HepG2 (cell line): Measurements from ENCODE around the gene TEKT5. TPM values are rescaled to one million over a fixed set of nuclear protein-coding genes. Genes with fewer than 3 reads are reported as not detected.

ENCODE experiments used
- CBX1 ChIP-seq: IDR thresholded peaks from one replicate; pipeline ENCODE4 v1.6.1; 2016; ENCODE audit warnings: antibody characterized with exemption, low read depth
- GATA4 ChIP-seq: sonication (generic); IDR thresholded peaks from 2 replicates; pipeline ENCODE4 v1.6.1; 2016; ENCODE audit warnings: antibody characterized with exemption, low read depth, borderline replicate concordance
- NCOA2 ChIP-seq: sonication (generic); formaldehyde crosslinking; IDR thresholded peaks from 2 replicates; pipeline ENCODE4 v1.8.0; 2022; ENCODE audit warnings: inconsistent platforms
- PCBP1 ChIP-seq: fragments of 200-400 bp; formaldehyde crosslinking; IDR thresholded peaks from 2 replicates; pipeline ENCODE4 v1.6.1; 2017; ENCODE audit warnings: mild to moderate bottlenecking, low read depth, low read length, borderline replicate concordance
- PTBP1 ChIP-seq: fragments of 200-400 bp; formaldehyde crosslinking; IDR thresholded peaks from 2 replicates; pipeline ENCODE4 v1.6.1; 2018; ENCODE audit warnings: low read length, low read depth; ENCODE audit not compliant: poor library complexity, severe bottlenecking
- SMARCE1 ChIP-seq: fragments of 450-650 bp; IDR thresholded peaks from 2 replicates; pipeline ENCODE4 v1.6.1; 2017; ENCODE audit warnings: borderline replicate concordance
- SP4 ChIP-seq: sonication (generic); formaldehyde crosslinking; IDR thresholded peaks from 2 replicates; pipeline ENCODE4 v1.8.1; 2023; ENCODE audit warnings: mild to moderate bottlenecking, missing genetic modification reagents
- WIZ ChIP-seq: sonication (generic); formaldehyde crosslinking; IDR thresholded peaks from 2 replicates; pipeline ENCODE4 v1.5.1; 2020; ENCODE audit warnings: mild to moderate bottlenecking, missing genetic modification reagents
- XBP1 ChIP-seq: sonication (generic); formaldehyde crosslinking; IDR thresholded peaks from 2 replicates; pipeline ENCODE4 v1.5.0; 2020; ENCODE audit warnings: missing genetic modification reagents
- ZKSCAN1 ChIP-seq: fragments of 150-350 bp; IDR thresholded peaks from 2 replicates; pipeline ENCODE4 v1.6.1; 2014; ENCODE audit warnings: low read length
- ZKSCAN5 ChIP-seq: sonication (generic); formaldehyde crosslinking; IDR thresholded peaks from 2 replicates; pipeline ENCODE4 v1.5.1; 2020; ENCODE audit warnings: mild to moderate bottlenecking, missing genetic modification reagents
- ZKSCAN8 ChIP-seq: IDR thresholded peaks from 2 replicates; pipeline ENCODE4 v1.6.1; 2016; ENCODE audit warnings: borderline replicate concordance, missing genetic modification reagents, missing compliant biosample characterization
- ZMAT3 ChIP-seq: sonication (generic); formaldehyde crosslinking; conservative IDR thresholded peaks from 2 replicates; pipeline ENCODE4 v1.7.0; 2021; ENCODE audit warnings: missing genetic modification reagents
- ZNF44 ChIP-seq: sonication (generic); formaldehyde crosslinking; IDR thresholded peaks from 2 replicates; pipeline ENCODE4 v1.5.1; 2020; ENCODE audit warnings: mild to moderate bottlenecking, missing genetic modification reagents
- ZNF496 ChIP-seq: sonication (generic); formaldehyde crosslinking; IDR thresholded peaks from 2 replicates; pipeline ENCODE4 v1.8.1; 2023; ENCODE audit warnings: mild to moderate bottlenecking, moderate library complexity, missing genetic modification reagents; ENCODE audit not compliant: insufficient replicate concordance
- ZNF549 ChIP-seq: sonication (generic); formaldehyde crosslinking; IDR thresholded peaks from 2 replicates; pipeline ENCODE4 v1.5.0; 2020; ENCODE audit warnings: missing genetic modification reagents
- polyA plus RNA-seq, 8 experiments: library from polyadenylated mRNA; depleted of rRNA in 3 of 8; stranded (reverse) in 7 of 8; unstranded in 1 of 8; fragments of >200 nt; fragmentation: Illumina TruSeq in 4 of 8; extraction: Trizol in 4 of 8; gene quantifications; 2 replicates each; pipeline versions ENCODE4 v1.2.1 to v1.2.3, GENCODE V29; 2011 to 2016; ENCODE audit warnings: low read depth in 4 of 8, missing spikeins in 1 of 8, mixed read lengths in 1 of 8; ENCODE audit not compliant: insufficient read depth in 1 of 8
- total RNA-seq, 5 experiments: library from RNA; depleted of rRNA; stranded (reverse); fragments of >200 nt; fragmentation: Illumina TruSeq; extraction: Trizol; gene quantifications; 2 replicates each; pipeline ENCODE4 v1.2.3, GENCODE V29; 2016; ENCODE audit warnings: low read depth in 1 of 5
- TF ChIP-seq, protein P1 (sequence below): sonication (generic); formaldehyde crosslinking; IDR thresholded peaks from 2 replicates; pipeline ENCODE4 v1.5.1; 2020; ENCODE audit warnings: mild to moderate bottlenecking, missing genetic modification reagents, borderline replicate concordance
- TF ChIP-seq, protein P2 (sequence below): IDR thresholded peaks from 2 replicates; pipeline ENCODE4 v1.6.1; 2016; ENCODE audit warnings: mild to moderate bottlenecking
- TF ChIP-seq, protein P3 (sequence below): IDR thresholded peaks from 2 replicates; pipeline ENCODE4 v1.4.0; 2020; ENCODE audit warnings: mild to moderate bottlenecking, missing genetic modification reagents

TEKT5 gene
- total and polyA plus RNA-seq, 2 of the 13 experiments (the other 11 are each of a cell fraction or from before 2014, with no cell fraction given), result 0.16 TPM; not detected in 1

DNA sequence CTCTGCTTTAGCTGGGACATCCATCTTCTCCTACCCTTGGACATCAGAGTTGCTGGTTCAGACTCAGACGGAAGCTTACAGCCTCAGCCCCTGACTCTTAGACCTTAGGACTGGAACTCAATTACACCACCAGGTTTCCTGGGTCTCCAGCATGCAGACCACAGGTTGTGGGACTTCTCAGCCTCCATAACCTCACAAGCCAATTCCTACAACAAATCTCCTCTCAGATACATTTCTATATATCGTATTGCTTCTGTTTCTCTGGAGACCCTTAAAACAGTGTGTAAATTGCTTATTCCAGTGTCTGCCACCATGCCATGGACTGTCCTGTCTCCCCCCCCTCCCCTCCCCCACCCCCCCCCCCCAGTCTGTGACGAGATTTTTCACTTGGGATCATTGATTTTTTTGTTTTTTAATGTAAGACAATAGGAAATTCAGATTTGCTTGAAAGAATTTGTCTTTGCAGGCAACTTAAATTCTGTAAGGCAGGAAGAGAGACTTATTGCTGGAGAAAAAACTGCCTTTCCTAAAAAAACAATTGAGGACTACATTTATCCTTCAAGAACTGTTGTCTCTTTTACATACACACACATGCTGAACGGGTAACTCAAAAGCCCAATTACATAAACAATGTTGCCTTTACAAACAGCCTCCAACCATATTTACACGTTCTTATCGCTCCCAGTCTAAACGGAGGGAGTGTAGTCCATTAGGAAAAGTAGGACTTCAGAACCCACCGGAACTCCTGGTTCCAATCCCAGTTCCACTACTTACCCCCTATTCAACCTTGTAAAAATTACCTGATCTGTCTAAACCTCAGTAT, 39.9 kb downstream of the TEKT5 start (continued):
- TF ChIP-seq, protein P1, sequence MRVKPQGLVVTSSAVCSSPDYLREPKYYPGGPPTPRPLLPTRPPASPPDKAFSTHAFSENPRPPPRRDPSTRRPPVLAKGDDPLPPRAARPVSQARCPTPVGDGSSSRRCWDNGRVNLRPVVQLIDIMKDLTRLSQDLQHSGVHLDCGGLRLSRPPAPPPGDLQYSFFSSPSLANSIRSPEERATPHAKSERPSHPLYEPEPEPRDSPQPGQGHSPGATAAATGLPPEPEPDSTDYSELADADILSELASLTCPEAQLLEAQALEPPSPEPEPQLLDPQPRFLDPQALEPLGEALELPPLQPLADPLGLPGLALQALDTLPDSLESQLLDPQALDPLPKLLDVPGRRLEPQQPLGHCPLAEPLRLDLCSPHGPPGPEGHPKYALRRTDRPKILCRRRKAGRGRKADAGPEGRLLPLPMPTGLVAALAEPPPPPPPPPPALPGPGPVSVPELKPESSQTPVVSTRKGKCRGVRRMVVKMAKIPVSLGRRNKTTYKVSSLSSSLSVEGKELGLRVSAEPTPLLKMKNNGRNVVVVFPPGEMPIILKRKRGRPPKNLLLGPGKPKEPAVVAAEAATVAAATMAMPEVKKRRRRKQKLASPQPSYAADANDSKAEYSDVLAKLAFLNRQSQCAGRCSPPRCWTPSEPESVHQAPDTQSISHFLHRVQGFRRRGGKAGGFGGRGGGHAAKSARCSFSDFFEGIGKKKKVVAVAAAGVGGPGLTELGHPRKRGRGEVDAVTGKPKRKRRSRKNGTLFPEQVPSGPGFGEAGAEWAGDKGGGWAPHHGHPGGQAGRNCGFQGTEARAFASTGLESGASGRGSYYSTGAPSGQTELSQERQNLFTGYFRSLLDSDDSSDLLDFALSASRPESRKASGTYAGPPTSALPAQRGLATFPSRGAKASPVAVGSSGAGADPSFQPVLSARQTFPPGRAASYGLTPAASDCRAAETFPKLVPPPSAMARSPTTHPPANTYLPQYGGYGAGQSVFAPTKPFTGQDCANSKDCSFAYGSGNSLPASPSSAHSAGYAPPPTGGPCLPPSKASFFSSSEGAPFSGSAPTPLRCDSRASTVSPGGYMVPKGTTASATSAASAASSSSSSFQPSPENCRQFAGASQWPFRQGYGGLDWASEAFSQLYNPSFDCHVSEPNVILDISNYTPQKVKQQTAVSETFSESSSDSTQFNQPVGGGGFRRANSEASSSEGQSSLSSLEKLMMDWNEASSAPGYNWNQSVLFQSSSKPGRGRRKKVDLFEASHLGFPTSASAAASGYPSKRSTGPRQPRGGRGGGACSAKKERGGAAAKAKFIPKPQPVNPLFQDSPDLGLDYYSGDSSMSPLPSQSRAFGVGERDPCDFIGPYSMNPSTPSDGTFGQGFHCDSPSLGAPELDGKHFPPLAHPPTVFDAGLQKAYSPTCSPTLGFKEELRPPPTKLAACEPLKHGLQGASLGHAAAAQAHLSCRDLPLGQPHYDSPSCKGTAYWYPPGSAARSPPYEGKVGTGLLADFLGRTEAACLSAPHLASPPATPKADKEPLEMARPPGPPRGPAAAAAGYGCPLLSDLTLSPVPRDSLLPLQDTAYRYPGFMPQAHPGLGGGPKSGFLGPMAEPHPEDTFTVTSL (CRISPR knock-in tag), result peak; percentile 53; the same call in 1 of the 2 replicates
- 0 out of 2 replicates have a peak, but pooled peaks have one; percentile 49 for TF ChIP-seq XBP1
- no peak for TF ChIP-seq ZNF496 (CRISPR knock-in tag)
- no peak for TF ChIP-seq GATA4
- TF ChIP-seq ZKSCAN5 (CRISPR knock-in tag), result no peak
- TF ChIP-seq CBX1, result no peak
- no peak for TF ChIP-seq SP4 (CRISPR knock-in tag)
- TF ChIP-seq ZMAT3 (CRISPR knock-in tag), result no peak
- no peak for TF ChIP-seq ZKSCAN1
- TF ChIP-seq, protein P2, sequence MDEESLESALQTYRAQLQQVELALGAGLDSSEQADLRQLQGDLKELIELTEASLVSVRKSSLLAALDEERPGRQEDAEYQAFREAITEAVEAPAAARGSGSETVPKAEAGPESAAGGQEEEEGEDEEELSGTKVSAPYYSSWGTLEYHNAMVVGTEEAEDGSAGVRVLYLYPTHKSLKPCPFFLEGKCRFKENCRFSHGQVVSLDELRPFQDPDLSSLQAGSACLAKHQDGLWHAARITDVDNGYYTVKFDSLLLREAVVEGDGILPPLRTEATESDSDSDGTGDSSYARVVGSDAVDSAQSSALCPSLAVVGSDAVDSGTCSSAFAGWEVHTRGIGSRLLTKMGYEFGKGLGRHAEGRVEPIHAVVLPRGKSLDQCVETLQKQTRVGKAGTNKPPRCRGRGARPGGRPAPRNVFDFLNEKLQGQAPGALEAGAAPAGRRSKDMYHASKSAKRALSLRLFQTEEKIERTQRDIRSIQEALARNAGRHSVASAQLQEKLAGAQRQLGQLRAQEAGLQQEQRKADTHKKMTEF (CRISPR knock-in tag), result peak; percentile 73
- TF ChIP-seq ZKSCAN8 (CRISPR knock-in tag), result 0 out of 2 replicates have a peak, but pooled peaks have one; percentile 24
- no peak for TF ChIP-seq ZNF44
- TF ChIP-seq WIZ, result no peak
- TF ChIP-seq PTBP1, result no peak
- TF ChIP-seq, protein P3, sequence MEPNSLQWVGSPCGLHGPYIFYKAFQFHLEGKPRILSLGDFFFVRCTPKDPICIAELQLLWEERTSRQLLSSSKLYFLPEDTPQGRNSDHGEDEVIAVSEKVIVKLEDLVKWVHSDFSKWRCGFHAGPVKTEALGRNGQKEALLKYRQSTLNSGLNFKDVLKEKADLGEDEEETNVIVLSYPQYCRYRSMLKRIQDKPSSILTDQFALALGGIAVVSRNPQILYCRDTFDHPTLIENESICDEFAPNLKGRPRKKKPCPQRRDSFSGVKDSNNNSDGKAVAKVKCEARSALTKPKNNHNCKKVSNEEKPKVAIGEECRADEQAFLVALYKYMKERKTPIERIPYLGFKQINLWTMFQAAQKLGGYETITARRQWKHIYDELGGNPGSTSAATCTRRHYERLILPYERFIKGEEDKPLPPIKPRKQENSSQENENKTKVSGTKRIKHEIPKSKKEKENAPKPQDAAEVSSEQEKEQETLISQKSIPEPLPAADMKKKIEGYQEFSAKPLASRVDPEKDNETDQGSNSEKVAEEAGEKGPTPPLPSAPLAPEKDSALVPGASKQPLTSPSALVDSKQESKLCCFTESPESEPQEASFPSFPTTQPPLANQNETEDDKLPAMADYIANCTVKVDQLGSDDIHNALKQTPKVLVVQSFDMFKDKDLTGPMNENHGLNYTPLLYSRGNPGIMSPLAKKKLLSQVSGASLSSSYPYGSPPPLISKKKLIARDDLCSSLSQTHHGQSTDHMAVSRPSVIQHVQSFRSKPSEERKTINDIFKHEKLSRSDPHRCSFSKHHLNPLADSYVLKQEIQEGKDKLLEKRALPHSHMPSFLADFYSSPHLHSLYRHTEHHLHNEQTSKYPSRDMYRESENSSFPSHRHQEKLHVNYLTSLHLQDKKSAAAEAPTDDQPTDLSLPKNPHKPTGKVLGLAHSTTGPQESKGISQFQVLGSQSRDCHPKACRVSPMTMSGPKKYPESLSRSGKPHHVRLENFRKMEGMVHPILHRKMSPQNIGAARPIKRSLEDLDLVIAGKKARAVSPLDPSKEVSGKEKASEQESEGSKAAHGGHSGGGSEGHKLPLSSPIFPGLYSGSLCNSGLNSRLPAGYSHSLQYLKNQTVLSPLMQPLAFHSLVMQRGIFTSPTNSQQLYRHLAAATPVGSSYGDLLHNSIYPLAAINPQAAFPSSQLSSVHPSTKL (CRISPR knock-in tag), result peak; percentile 37; the same call in 1 of the 2 replicates
- 0 out of 2 replicates have a peak, but pooled peaks have one; percentile 60 for TF ChIP-seq PCBP1
- no peak for TF ChIP-seq SMARCE1
- 0 out of 2 replicates have a peak, but pooled peaks have one; percentile 34 for TF ChIP-seq NCOA2 (CRISPR knock-in tag)
- TF ChIP-seq ZNF549 (CRISPR knock-in tag), result no peak
